Activated CD4-positive, alpha-beta T cell treated with anti-CD3 and anti-CD28 coated beads, Interleukin-2, amount 50 U/mL, for 48 hours (primary cell): ENCODE measurements around the gene SCN9A.
"Not testable (repeated sequence)": the region's sequence is repeated elsewhere in the genome, so short reads cannot be mapped to it uniquely, and the experiment has no call there.

ENCODE experiments used
- DNase-seq, 2 experiments: peaks; one replicate each; pipeline ENCODE4 v3.0.0-alpha.2; 2020

Gene SCN9A

GRCh38 chr2:166332106-166332505 lies 43.6 kb downstream of the SCN9A start:
- DNase-seq: no peak

GRCh38 chr2:166331468-166331867 lies 44.3 kb downstream of the SCN9A start:
- DNase-seq: no peak

- DNase-seq: no peak
These were observed 46.3 kb downstream of the SCN9A start for GRCh38 chr2:166329465-166329864.

GRCh38 chr2:166328147-166328546 lies 47.6 kb downstream of the SCN9A start:
- DNase-seq: no peak

GRCh38 chr2:166321076-166321475 lies 54.7 kb downstream of the SCN9A start:
- DNase-seq: no peak

GRCh38 chr2:166314022-166314759 lies 61.6 kb downstream of the SCN9A start:
- no peak for DNase-seq

- DNase-seq: not testable (repeated sequence)
These were observed 62.9 kb downstream of the SCN9A start for GRCh38 chr2:166312863-166313262.

- DNase-seq: no peak
These were observed 68.4 kb downstream of the SCN9A start for GRCh38 chr2:166307326-166307725.

- DNase-seq: no peak
These were observed 71.1 kb downstream of the SCN9A start for GRCh38 chr2:166304656-166305055.

GRCh38 chr2:166302036-166302435 lies 73.7 kb downstream of the SCN9A start:
- DNase-seq: no peak

- no peak for DNase-seq
These were observed 77.8 kb downstream of the SCN9A start for GRCh38 chr2:166297951-166298350.

- no peak for DNase-seq
These were observed 81.8 kb downstream of the SCN9A start for GRCh38 chr2:166293984-166294383.

- no peak for DNase-seq
These were observed 90.5 kb downstream of the SCN9A start for GRCh38 chr2:166285215-166285614.

- DNase-seq: no peak
These were observed 91.4 kb downstream of the SCN9A start for GRCh38 chr2:166284359-166284758.

- DNase-seq: no peak
These were observed 93.6 kb downstream of the SCN9A start for GRCh38 chr2:166282154-166282553.

- no peak for DNase-seq
These were observed 96.9 kb downstream of the SCN9A start for GRCh38 chr2:166278856-166279255.

GRCh38 chr2:166270376-166270775 lies 105.4 kb downstream of the SCN9A start:
- DNase-seq: no peak

- DNase-seq: no peak
These were observed 106.4 kb downstream of the SCN9A start for GRCh38 chr2:166269322-166269721.

- DNase-seq: no peak
These were observed 117.9 kb downstream of the SCN9A start for GRCh38 chr2:166257859-166258258.

- no peak for DNase-seq
These were observed 118.8 kb downstream of the SCN9A start for GRCh38 chr2:166256896-166257295.

- DNase-seq: no peak
These were observed 126.4 kb downstream of the SCN9A start for GRCh38 chr2:166249318-166249717.

GRCh38 chr2:166246901-166247300 lies 128.8 kb downstream of the SCN9A start:
- DNase-seq: no peak

- no peak for DNase-seq
These were observed 133.4 kb downstream of the SCN9A start for GRCh38 chr2:166242309-166242708.

GRCh38 chr2:166240387-166241313 lies 135.1 kb downstream of the SCN9A start:
- DNase-seq: no peak
